ENCODE measurements around the gene DIDO1. TPM values are rescaled to one million over a fixed set of nuclear protein-coding genes. Genes with fewer than 3 reads are reported as not detected.

The DIDO1 gene
- total and polyA plus RNA-seq, 12 donors: 16.0 to 44.6 (median 37.0) TPM

DNA sequence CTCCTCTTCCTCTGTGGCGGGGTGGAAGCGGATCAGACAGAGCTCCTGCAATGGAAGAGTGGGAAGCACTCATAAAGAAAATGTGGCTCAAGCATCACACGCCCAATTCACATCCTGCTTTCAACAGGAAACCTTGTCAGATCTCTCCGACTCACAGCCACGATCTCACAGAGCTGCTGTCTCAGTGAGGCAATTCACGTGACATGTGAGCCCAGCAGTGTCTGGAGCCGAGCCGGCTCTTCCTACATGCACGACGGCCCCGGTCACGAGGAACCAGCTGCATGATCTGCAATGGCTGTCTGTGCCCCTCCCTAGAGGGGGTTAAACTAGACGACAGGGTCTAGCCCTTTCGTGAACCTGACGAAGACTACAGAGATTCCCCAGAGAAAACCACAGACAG, 35.2 kb downstream of the DIDO1 start:
- no peak for TF ChIP-seq CTCF (IDR thresholded peaks at IDR 0.05)

GRCh38 chr20:62890444-62890843, 35.9 kb downstream of the DIDO1 start:
- no peak overlapping the region for H3K4me3 ChIP-seq
- ATAC-seq: no peak
- DNase-seq: no peak
- WGBS, 2 donors: 83 to 87% methylated on average over 7 of the region's 7 CpGs
- H3K4me1 ChIP-seq: peaks cover 0 to 13% (median 0%) of the 10 kb centered on the region in 9 donors
- intact Hi-C loops (cut with DNase I): loop anchor here in 2 of 10 donors (10.0 kb wide), 1 partner anchor 114 kb away; the partner anchor contains the start of gene BHLHE23 (in 2 of the 2)
- H3K36me3 ChIP-seq: peaks cover 16 to 100% (median 76%) of the 10 kb centered on the region in 9 donors
- TF ChIP-seq CTCF (IDR thresholded peaks at IDR 0.05): no peak
- no peaks in the 10 kb centered on the region for H3K27me3 ChIP-seq
- H3K27ac ChIP-seq: no peak overlapping the region
- no peaks in the 10 kb centered on the region for H3K9me3 ChIP-seq

More for the DNA sequence above, 35.2 kb downstream of the DIDO1 start:
- intact Hi-C loops (cut with DNase I): loop anchor here in 2 of 10 donors (10.0 kb wide), 1 partner anchor 114 kb away; the partner anchor contains the start of gene BHLHE23 (in 2 of the 2)
- H3K36me3 ChIP-seq: peaks cover 16 to 100% (median 76%) of the 10 kb centered on the region in 9 donors
- H3K27ac ChIP-seq: no peak overlapping the region
- H3K4me3 ChIP-seq: no peak overlapping the region
- H3K27me3 ChIP-seq: no peaks in the 10 kb centered on the region
- no peak for ATAC-seq
- H3K4me1 ChIP-seq: peaks cover 0 to 13% (median 0%) of the 10 kb centered on the region in 9 donors
- no peaks in the 10 kb centered on the region for H3K9me3 ChIP-seq
- no peak for DNase-seq
- 66 to 72% methylated on average over 15 of the region's 15 CpGs for WGBS, 2 donors

GRCh38 chr20:62889871-62890270, 36.4 kb downstream of the DIDO1 start:
- 89 to 92% methylated on average over 9 of the region's 9 CpGs for WGBS, 2 donors
- Histone ChIP-seq H3K4me3 (no peak overlapping the region), H3K4me1 (peaks cover 0 to 13% (median 0%) of the 10 kb centered on the region in 9 donors), H3K36me3 (peaks cover 16 to 99% (median 73%) of the 10 kb centered on the region in 9 donors), H3K27ac (no peak overlapping the region), H3K9me3 (no peaks in the 10 kb centered on the region), H3K27me3 (no peaks in the 10 kb centered on the region)
- DNase-seq: no peak
- no peak for ATAC-seq
- no peak for TF ChIP-seq CTCF (IDR thresholded peaks at IDR 0.05)
- intact Hi-C loops (cut with DNase I): loop anchor here in 2 of 10 donors (10.0 kb wide), 1 partner anchor 115 kb away; the partner anchor contains the start of gene BHLHE23 (in 2 of the 2)

DNA sequence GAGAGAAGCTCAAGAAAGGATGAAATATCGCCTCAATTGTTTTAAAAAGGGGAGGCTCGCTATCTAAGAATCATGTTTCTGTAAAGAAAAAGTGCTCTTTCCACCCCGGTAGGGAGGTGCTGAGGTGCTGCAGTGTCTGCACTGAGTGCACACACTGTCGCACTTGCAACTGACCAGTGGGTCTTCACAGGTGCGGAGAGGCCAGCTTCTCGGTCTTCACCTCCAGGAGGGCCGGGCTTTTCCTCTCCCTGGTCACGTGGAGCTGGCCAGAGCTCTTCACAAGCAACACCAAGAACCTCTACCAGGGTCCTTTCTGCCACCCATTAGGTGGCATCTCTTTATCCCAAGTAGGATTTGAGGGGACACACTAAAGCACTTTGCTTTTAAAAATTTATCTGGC, 36.9 kb downstream of the DIDO1 start:
- DNase-seq: no peak
- intact Hi-C loops (cut with DNase I): no loop called here
- Histone ChIP-seq H3K27me3 (no peaks in the 10 kb centered on the region), H3K36me3 (peaks cover 16 to 94% (median 69%) of the 10 kb centered on the region in 9 donors), H3K27ac (no peak overlapping the region), H3K9me3 (no peaks in the 10 kb centered on the region), H3K4me1 (peaks cover 0 to 13% (median 0%) of the 10 kb centered on the region in 9 donors), H3K4me3 (no peak overlapping the region)
- WGBS, 2 donors: 93% methylated on average over 8 of the region's 8 CpGs
- no peak for ATAC-seq
- no peak for TF ChIP-seq CTCF (IDR thresholded peaks at IDR 0.05)
